Gastrocnemius medialis (tissue), 4 donors: ENCODE data around the gene GFRA3.

Experiments used
- POLR2A ChIP-seq, 2 donors: fragments of 450-650 bp; IDR thresholded peaks; one replicate each; pipeline ENCODE4 v1.6.1; 2017; ENCODE audit warnings: antibody characterized with exemption in 2 of 2, mild to moderate bottlenecking in 2 of 2, moderate library complexity in 2 of 2
- TF ChIP-seq, protein P1 (sequence below), 5 experiments: fragments of 450-650 bp in 3 of 5; fragments of 200-600 bp in 2 of 5; sonication (generic) in 2 of 5; IDR thresholded peaks in 4 of 5; conservative IDR thresholded peaks in 1 of 5; 1 replicate in 4 of 5; 2 replicates in 1 of 5; pipeline ENCODE4 v1.5.1; 2016 to 2019; ENCODE audit warnings: antibody characterized with exemption in 5 of 5, mild to moderate bottlenecking in 3 of 5, moderate library complexity in 3 of 5

DNA sequence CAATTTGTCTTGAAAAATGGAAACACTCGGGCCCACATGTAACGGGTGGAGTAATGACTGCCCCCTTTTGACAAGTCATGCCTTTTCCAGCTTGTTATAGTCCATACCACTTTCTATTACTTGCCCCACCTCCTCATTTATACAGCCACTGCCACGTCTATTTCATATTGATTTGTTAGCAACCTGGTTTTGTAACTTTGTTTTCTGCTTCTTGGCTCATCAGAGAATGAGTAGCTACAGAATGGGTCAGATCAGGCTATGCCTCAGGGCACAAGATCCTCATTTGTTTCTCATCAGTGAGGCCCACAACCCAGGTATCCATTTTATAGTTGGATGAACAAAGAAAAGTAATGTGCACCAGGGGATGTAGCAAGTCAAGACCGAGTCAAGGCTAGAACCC lies 1.7 kb downstream of the GFRA3 start:
- TF ChIP-seq, protein P1, sequence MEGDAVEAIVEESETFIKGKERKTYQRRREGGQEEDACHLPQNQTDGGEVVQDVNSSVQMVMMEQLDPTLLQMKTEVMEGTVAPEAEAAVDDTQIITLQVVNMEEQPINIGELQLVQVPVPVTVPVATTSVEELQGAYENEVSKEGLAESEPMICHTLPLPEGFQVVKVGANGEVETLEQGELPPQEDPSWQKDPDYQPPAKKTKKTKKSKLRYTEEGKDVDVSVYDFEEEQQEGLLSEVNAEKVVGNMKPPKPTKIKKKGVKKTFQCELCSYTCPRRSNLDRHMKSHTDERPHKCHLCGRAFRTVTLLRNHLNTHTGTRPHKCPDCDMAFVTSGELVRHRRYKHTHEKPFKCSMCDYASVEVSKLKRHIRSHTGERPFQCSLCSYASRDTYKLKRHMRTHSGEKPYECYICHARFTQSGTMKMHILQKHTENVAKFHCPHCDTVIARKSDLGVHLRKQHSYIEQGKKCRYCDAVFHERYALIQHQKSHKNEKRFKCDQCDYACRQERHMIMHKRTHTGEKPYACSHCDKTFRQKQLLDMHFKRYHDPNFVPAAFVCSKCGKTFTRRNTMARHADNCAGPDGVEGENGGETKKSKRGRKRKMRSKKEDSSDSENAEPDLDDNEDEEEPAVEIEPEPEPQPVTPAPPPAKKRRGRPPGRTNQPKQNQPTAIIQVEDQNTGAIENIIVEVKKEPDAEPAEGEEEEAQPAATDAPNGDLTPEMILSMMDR (IDR thresholded peaks at IDR 0.05 in 4 of 5, conservative IDR thresholded peaks at IDR 0.05 in 1 of 5) = no peak
- no peak for TF ChIP-seq POLR2A (IDR thresholded peaks at IDR 0.05)
